ENCODE data around the gene SCYGR6.
"Not testable (repeated sequence)": the region's sequence is repeated elsewhere in the genome, so short reads cannot be mapped to it uniquely, and the experiment has no call there.

Gene SCYGR6, protein sequence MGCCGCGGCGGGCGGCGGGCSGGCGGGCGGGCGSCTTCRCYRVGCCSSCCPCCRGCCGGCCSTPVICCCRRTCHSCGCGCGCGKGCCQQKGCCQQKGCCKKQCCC

DNA sequence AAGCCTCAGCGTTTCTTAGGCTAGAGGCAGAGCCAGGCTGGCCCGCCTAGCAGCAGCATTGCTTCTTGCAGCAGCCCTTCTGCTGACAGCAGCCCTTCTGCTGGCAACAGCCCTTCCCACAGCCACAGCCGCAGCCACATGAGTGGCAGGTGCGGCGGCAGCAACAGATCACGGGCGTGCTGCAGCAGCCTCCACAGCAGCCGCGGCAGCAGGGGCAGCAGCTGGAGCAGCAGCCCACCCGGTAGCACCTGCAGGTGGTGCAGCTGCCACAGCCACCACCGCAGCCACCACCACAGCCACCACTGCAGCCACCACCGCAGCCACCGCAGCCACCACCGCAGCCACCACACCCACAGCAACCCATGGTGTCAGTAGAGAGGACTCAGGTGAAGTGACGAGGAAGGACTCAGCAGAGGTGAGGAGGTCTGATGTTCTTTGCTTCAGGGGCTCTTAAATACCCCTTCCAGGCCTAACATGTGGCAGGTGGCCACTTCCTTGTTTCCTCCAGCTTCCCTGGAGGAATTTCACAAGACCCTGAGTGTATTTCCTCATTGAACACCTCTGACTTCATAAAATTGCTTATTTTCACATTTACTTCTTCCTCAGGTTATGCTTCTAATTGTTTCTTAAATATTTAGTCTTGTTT lies at the start of gene SCYGR6:
TSS of gene SCYGR6 (minus strand) at position 364 of the 646 bp plus-strand sequence. CDS start at position 364, 0 bp downstream.
- H3K4me3 Mint-ChIP-seq, result no peak within 1 kb of the TSS
- H3K9me3 Mint-ChIP-seq, result no peaks in the 10 kb centered on the region

DNA sequence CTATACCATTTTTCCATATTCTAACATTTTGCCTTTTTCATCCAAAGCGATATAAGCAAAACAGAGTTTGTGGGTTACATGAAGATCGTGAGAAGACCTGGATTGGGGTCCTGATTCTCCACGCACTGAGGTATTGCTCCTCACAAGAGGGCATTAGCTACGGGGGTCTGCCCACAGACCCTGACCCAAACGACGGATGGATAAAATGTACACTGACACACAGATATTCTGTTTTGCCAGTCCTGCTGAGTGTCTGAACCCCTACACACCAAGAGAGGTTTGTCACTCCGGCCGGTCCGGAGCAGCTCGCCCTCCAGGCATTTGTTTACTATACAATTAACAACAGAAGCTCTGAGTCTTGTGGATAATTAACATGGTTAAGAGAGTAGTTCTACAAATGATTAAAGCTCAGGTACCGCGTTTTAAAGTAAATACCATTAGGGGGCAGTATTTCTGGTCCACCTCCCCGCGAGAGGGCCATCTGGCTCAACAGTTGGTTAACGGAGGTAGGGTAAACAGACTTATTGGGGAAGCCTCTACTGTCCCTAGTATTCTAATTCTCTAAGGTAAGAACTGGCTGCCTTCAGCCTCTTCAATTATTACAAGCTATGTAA lies 49.6 kb upstream of the SCYGR6 start:
- no peaks in the 10 kb centered on the region for H3K27me3 Mint-ChIP-seq (ENCODE audit: low read depth)
- no peaks in the 10 kb centered on the region for H3K4me1 Mint-ChIP-seq (ENCODE audit: low read depth)
- H3K36me3 Mint-ChIP-seq (ENCODE audit: low read depth), result no peaks in the 10 kb centered on the region
- H3K27ac Mint-ChIP-seq, result no peak overlapping the region
- H3K4me3 Mint-ChIP-seq, result no peak overlapping the region
- H3K9me3 Mint-ChIP-seq, result no peaks in the 10 kb centered on the region

More for the DNA sequence above, at the start of gene SCYGR6:
- Mint-ChIP-seq H3K36me3 (ENCODE audit: low read depth) (no peaks in the 10 kb centered on the region), H3K4me1 (ENCODE audit: low read depth) (no peaks in the 10 kb centered on the region), H3K27ac (no peak within 1 kb of the TSS), H3K27me3 (ENCODE audit: low read depth) (no peaks in the 10 kb centered on the region)

DNA sequence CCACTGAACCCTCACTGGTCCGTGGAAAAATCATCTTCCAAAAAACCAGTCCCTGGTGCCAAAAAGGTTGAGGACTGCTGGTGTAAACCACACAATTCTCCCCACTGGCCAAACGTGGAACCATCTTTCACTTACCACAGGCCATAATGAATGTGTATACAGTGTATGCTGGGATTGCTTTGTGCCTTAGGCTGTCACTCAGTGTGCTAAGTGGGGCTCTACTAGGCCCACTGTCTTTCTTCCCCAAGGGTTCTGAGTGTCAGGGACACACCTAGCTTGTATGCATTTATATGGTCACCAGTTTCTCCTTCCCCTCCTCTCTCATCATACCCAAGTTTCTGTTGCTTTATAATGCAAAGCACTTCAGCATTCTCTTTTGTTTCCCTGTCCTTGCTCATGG lies 48.4 kb upstream of the SCYGR6 start:
- H3K4me3 Mint-ChIP-seq, result no peak overlapping the region
- no peaks in the 10 kb centered on the region for H3K27me3 Mint-ChIP-seq (ENCODE audit: low read depth)
- H3K9me3 Mint-ChIP-seq, result no peaks in the 10 kb centered on the region
- H3K4me1 Mint-ChIP-seq (ENCODE audit: low read depth), result no peaks in the 10 kb centered on the region
- no peak overlapping the region for H3K27ac Mint-ChIP-seq
- H3K36me3 Mint-ChIP-seq (ENCODE audit: low read depth), result no peaks in the 10 kb centered on the region

DNA sequence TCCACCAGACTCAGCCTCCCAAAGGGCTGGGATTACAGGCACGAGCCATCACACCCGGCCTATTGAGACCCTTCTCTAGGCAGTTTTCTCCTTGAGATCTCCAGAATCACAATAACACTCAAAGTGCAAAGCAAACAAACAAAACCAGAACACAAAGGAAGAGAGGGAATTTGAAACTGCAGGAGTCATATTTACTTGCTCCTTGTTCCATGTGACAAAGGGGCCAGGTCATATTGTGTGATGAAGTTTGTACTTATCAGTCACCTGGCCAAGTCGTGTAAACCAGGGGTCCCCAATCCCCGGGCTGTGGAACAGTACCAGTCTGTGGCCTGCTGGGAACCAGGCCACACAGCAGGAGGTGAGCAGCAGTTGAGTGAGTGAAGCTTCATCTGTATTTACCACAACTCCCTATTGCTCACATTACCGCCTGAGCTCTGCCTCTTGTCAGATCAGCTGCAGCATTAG lies 47.7 kb upstream of the SCYGR6 start:
- Mint-ChIP-seq H3K27me3 (ENCODE audit: low read depth) (no peaks in the 10 kb centered on the region), H3K9me3 (no peaks in the 10 kb centered on the region), H3K36me3 (ENCODE audit: low read depth) (no peaks in the 10 kb centered on the region), H3K27ac (no peak overlapping the region), H3K4me1 (ENCODE audit: low read depth) (no peaks in the 10 kb centered on the region), H3K4me3 (no peak overlapping the region)

DNA sequence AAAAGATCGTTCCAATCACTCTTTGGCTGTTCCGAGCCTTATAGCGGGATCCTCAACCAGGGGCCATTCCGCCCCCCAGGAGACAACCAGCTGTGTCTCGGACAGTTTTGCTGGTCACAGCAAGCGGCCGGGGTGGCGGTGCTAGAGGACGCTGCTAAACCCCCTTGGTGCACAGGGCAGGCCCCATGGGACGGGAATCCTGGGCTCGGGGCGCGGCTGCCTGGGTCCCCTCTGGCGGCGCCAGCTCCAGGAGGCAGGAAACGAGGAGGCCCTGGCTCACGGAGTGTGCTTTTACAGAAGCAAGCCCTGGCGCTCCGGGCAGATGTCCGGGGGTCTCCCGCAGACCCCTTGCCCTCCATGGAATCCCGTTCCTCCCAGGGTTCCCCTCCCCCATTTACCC lies 43.3 kb upstream of the SCYGR6 start:
- Mint-ChIP-seq H3K4me1 (ENCODE audit: low read depth) (no peaks in the 10 kb centered on the region), H3K27me3 (ENCODE audit: low read depth) (no peaks in the 10 kb centered on the region), H3K36me3 (ENCODE audit: low read depth) (no peaks in the 10 kb centered on the region), H3K27ac (no peak overlapping the region), H3K9me3 (no peaks in the 10 kb centered on the region), H3K4me3 (no peak overlapping the region)

DNA sequence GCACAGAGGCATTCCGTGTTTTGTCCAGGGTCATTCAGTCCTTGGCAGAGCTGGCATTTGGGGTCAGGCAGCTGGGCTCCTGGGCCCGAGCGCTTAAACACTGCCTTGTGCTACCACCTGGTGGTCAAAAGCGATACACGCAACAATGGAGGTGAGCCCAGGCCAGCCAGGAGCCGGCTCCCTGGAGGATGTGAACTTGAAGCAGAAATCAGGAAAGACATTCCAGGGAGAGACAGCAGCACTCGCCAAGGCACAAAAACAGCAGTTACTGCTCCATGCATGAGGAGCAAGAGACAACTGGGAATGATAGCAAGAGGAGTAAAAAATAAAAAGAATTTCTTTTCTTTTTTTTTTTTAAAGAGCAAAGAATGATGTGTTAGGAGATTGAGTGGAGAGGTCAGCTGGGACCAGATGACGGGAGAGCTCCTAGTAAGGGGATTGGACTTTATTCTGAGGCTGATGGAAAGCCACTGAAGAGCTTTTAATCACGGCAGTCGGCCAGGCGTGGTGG lies 41.9 kb upstream of the SCYGR6 start:
- Mint-ChIP-seq H3K9me3 (no peaks in the 10 kb centered on the region), H3K27ac (no peak overlapping the region), H3K27me3 (ENCODE audit: low read depth) (no peaks in the 10 kb centered on the region), H3K36me3 (ENCODE audit: low read depth) (no peaks in the 10 kb centered on the region), H3K4me3 (no peak overlapping the region), H3K4me1 (ENCODE audit: low read depth) (no peaks in the 10 kb centered on the region)

DNA sequence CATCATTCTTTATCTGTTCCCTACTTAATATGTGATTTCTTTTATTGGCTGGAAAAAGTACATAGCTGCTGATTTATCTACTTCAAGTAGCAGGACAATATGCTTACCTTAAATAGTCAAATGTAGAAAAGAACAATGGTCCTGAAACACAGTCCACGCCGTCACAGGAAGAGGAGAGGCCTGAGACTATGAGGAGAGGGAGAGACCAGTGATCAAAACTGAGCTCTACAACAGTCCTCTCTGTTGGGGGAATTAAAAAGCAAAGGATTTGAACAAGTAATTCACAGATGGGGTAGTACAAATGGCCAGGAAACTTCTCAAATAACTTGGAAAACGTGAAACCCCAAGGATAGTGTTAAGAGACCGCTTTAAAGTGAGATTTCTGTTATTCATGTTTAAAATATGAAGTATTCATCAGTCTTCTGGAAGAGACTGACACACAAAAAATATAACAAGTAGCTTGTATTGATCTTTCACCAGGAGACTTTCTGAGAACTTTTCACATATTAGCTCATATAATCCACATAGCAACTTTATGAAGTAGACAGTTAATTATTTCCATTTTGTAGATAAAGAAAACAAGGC lies 41.3 kb upstream of the SCYGR6 start:
- H3K27ac Mint-ChIP-seq, result no peak overlapping the region
- no peaks in the 10 kb centered on the region for H3K27me3 Mint-ChIP-seq (ENCODE audit: low read depth)
- no peaks in the 10 kb centered on the region for H3K36me3 Mint-ChIP-seq (ENCODE audit: low read depth)
- no peaks in the 10 kb centered on the region for H3K9me3 Mint-ChIP-seq
- no peaks in the 10 kb centered on the region for H3K4me1 Mint-ChIP-seq (ENCODE audit: low read depth)
- H3K4me3 Mint-ChIP-seq, result no peak overlapping the region

DNA sequence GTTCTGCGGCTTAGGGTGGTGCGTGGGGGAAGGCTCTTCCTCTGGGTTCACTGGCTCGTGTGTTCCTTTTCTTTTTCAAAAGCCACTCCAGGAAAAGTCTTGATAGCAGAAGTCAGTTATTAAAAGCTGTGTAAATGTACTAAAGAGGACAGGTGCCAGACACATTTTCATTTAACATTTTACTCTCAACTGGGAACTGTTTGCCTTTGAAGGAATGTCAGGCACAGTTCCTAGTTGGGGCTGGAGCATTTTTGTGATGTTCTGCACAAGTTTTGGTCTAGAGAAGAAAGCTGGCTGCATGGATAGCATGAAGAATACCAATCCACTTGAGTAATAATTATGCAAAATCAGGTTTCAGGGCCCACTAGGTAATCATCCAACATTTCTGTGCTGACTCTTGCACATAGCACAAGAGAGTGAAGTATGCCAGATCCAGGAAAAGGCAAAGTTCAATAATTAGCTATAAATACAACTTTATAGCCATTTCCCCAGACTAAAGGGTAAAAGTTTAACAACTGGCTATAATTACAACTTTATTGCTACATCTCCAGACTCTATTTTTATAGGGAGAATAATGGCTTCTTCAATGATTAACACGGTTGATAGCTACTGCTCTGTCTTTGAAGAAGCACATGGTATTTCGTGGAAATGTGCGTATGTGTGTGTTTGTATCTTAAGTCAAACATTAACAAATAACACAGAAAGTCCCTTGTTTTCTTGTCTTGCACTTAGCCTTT lies 37.4 kb upstream of the SCYGR6 start:
- Mint-ChIP-seq H3K4me3 (no peak overlapping the region), H3K27ac (no peak overlapping the region), H3K27me3 (ENCODE audit: low read depth) (no peaks in the 10 kb centered on the region), H3K4me1 (ENCODE audit: low read depth) (no peaks in the 10 kb centered on the region), H3K36me3 (ENCODE audit: low read depth) (no peaks in the 10 kb centered on the region), H3K9me3 (no peaks in the 10 kb centered on the region)

DNA sequence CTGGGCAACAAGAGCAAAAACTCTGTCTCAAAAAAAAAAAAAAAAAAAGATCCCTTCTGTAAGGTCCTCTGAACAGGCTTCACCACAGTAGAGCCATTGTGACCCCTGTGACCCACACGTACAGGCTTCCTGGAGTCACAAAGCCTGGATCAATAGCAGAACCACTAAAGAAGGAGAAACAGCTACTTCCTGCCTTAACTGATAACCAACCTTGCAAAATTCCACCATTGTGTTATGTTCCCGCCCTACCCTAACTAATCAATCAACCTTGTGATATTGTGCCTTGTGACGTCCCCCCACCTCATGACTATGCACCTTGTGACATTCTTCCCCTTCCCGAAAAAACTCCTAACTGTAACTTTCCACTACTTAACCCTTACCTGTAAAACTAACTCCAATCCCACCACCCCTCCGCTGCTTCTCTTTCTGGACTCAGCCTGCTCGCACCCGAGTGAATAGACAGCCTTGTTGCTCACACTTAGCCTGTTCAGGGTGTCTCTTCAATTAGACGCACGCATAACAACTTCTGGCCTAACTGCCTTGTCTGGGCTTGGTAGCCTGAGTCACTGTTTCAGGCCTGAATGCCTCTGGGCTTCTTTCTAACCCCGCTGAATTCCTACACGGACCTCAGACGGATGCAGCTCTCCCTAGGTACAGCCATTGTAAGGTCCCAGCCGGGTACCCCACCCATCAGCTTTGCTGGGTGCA lies 35.0 kb upstream of the SCYGR6 start:
- no peak overlapping the region for H3K4me3 Mint-ChIP-seq
- no peaks in the 10 kb centered on the region for H3K4me1 Mint-ChIP-seq (ENCODE audit: low read depth)
- no peak overlapping the region for H3K27ac Mint-ChIP-seq
- H3K9me3 Mint-ChIP-seq, result no peaks in the 10 kb centered on the region
- H3K36me3 Mint-ChIP-seq (ENCODE audit: low read depth), result no peaks in the 10 kb centered on the region
- no peaks in the 10 kb centered on the region for H3K27me3 Mint-ChIP-seq (ENCODE audit: low read depth)

DNA sequence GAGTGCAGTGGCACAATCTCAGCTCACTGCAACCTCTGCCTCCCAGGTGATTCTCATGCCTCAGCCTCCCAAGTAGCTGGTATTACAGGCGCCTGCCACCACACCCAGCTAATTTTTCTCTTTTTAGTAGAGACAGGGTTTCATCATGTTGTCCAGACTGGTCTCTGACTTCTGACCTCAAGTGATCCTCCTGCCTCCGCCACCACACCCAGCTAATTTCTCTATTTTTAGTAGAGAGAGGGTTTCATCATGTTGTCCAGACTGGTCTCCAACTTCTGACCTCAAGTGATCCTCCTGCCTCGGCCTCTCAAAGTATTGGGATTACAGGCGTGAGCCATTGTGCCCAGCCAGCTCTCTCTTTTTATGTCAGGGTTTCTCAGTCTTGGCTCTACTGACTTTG lies 31.7 kb upstream of the SCYGR6 start:
- H3K27me3 Mint-ChIP-seq (ENCODE audit: low read depth); H3K9me3 Mint-ChIP-seq; H3K4me1 Mint-ChIP-seq (ENCODE audit: low read depth); H3K36me3 Mint-ChIP-seq (ENCODE audit: low read depth); H3K4me3 Mint-ChIP-seq; H3K27ac Mint-ChIP-seq: not testable (repeated sequence)

DNA sequence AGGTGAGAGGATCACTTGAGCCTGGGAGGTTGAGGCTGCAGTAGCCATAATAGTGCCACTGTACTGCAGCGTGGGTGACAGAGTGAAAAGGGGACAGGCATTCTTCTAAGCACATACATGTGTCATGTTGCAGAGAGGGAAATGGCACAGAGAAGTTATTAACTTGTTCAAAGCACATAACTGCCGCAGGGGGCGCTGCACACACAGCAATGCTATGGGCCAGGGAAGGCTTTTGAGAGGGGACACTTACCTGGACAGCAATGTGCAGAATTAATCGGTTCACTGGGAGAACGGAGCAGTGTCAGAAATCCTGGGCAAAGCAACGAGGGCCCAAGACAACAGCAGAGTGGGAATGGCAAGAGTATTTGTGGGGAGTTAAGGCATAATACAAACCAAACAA lies 23.5 kb upstream of the SCYGR6 start:
- Mint-ChIP-seq H3K36me3 (ENCODE audit: low read depth) (no peaks in the 10 kb centered on the region), H3K27ac (no peak overlapping the region), H3K4me3 (no peak overlapping the region), H3K4me1 (ENCODE audit: low read depth) (no peaks in the 10 kb centered on the region), H3K27me3 (ENCODE audit: low read depth) (no peaks in the 10 kb centered on the region), H3K9me3 (no peaks in the 10 kb centered on the region)

DNA sequence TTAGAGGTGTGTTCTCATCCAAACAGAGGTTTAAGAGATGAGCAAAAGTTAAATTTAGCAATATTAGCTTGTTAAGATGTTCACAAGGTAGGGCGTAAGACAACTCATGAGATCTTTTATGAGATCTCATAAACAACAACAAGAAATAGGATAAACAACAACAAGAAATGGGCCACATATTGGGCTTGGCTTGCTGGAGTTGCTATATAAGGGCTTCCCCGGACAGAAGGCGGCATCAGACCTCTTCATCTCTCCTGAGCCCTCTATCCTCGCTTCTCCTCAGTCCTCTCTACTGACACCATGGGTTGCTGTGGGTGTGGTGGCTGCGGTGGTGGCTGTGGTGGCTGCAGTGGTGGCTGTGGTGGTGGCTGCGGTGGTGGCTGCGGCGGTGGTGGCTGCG lies 21.0 kb upstream of the SCYGR6 start, which contains the start of gene SCYGR8:
TSS of gene SCYGR8 (plus strand) at position 301 of the 400 bp plus-strand sequence. CDS start at position 301, 0 bp downstream.
- Mint-ChIP-seq H3K36me3 (ENCODE audit: low read depth) (no peaks in the 10 kb centered on the region), H3K27ac (no peak within 1 kb of the TSS), H3K4me3 (no peak within 1 kb of the TSS), H3K4me1 (ENCODE audit: low read depth) (no peaks in the 10 kb centered on the region), H3K9me3 (no peaks in the 10 kb centered on the region), H3K27me3 (ENCODE audit: low read depth) (no peaks in the 10 kb centered on the region)

DNA sequence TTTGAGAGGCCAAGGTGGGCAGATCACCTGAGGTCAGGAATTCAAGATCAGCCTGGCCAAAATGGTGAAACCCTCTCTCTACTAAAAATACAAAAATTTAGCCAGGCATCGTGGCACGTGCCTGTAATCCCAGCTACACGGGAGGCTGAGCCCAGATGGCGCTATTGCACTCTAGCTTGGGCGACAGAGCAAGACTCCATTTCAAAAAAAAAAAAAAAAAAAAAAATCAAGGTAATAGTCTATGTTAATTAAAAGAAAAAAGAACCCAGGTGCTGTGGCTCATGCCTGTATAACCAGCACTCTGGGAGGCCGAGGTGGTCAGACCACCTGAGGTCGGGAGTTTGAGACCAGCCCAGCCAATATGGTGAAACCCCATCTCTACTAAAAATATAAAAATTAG lies 16.1 kb upstream of the SCYGR6 start:
- H3K27ac Mint-ChIP-seq; H3K27me3 Mint-ChIP-seq (ENCODE audit: low read depth); H3K9me3 Mint-ChIP-seq; H3K36me3 Mint-ChIP-seq (ENCODE audit: low read depth); H3K4me1 Mint-ChIP-seq (ENCODE audit: low read depth); H3K4me3 Mint-ChIP-seq: not testable (repeated sequence)

DNA sequence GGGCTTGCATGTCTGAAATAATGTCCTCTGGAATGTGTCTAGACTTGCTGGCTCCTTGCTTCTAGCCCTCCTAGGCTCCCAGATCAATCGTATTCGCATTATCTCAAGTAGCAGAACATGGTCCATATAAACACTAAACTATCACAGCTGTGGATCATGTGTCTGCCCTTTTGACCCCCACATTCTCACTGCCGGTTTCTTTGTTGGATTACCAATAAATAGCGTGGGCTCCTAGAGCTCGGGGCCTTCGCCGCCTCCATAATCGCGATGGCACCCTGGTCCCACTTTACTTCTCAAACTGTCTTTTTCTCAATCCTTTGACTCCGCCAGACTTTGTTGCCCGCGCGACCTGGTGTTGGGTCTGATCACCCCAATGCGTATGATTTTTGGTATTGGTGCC lies 14.8 kb upstream of the SCYGR6 start:
- Mint-ChIP-seq H3K4me1 (ENCODE audit: low read depth) (no peaks in the 10 kb centered on the region), H3K36me3 (ENCODE audit: low read depth) (no peaks in the 10 kb centered on the region), H3K27me3 (ENCODE audit: low read depth) (peaks cover 7% of the 10 kb centered on the region), H3K9me3 (no peaks in the 10 kb centered on the region), H3K4me3 (no peak overlapping the region), H3K27ac (no peak overlapping the region)
